ENCODE measurements around the gene MYO1H. TPM values are rescaled to one million over a fixed set of nuclear protein-coding genes. Genes with fewer than 3 reads are reported as not detected.

The MYO1H gene
- total and polyA plus RNA-seq, 2 experiments from 2014 or later, result not detected

- no peak overlapping the region for H3K4me3 Mint-ChIP-seq
- Histone ChIP-seq H3K27me3 (ENCODE audit: insufficient read depth) (no peaks in the 10 kb centered on the region), H3F3A (replicated peaks; ENCODE audit: low read depth) (no peaks in the 10 kb centered on the region), H3K4me1 (ENCODE audit: insufficient read depth) (no peaks in the 10 kb centered on the region), H4K20me1 (replicated peaks; ENCODE audit: insufficient read depth) (no peaks in the 10 kb centered on the region), H3K4me3 (no peak overlapping the region), H3K79me2 (replicated peaks; ENCODE audit: insufficient read depth) (no peaks in the 10 kb centered on the region), H3K9me2 (ENCODE audit: insufficient read depth) (peaks cover 11% of the 10 kb centered on the region), H3K36me3 (ENCODE audit: insufficient read depth) (no peaks in the 10 kb centered on the region), H3K4me2 (no peak overlapping the region), H3K27ac (ENCODE audit: low read depth) (no peak overlapping the region), H2AFZ (0 out of 2 replicates have a peak overlapping the region, but pooled peaks have one; percentile 69)
- TF ChIP-seq JUNB (IDR thresholded peaks at IDR 0.05; ENCODE audit: unreplicated experiment), result no peak
- TF ChIP-seq CTCF (conservative IDR thresholded peaks at IDR 0.05; ENCODE audit: low read depth in 2 of 2), result peak; percentile 71 to 73
- H3K27me3 Mint-ChIP-seq (ENCODE audit: insufficient read depth, low read depth, poor library complexity), result no peaks in the 10 kb centered on the region
- ATAC-seq, result peak; percentile 40; the same call in 1 of the 3 replicates
- no peak overlapping the region for H3K27ac Mint-ChIP-seq
- no peaks in the 10 kb centered on the region for H3K36me3 Mint-ChIP-seq (ENCODE audit: low read depth)
- no peaks in the 10 kb centered on the region for H3K4me1 Mint-ChIP-seq
- peak; percentile 64 for DNase-seq (ENCODE audit: low spot score)
- H3K9me3 Mint-ChIP-seq, result no peaks in the 10 kb centered on the region; the same call in 2 of the 3 replicates
Observed at GRCh38 chr12:109346920-109347319, 780 bp upstream of the MYO1H start.

DNA sequence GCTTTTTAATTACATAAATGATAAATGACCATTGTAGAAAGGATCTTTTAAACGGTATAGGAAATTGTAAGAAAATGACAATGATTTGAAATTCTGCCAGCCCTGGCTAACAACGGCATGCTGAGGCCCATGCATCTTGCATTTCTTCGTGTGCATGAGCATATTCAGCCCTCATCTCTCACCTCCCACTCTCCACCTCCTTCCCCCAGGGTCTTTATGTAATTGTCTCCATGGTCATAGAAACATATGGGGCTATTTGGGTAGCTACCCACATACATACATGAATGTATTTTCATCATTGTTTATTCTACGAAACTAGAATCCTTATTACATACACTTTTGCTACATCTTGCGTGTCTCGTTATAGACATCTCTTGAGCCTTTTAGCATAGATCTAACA is 4.5 kb downstream of the MYO1H start:
- H3K27me3 Mint-ChIP-seq (ENCODE audit: insufficient read depth, low read depth, poor library complexity), result no peaks in the 10 kb centered on the region
- Histone ChIP-seq H3K27me3 (ENCODE audit: insufficient read depth) (no peaks in the 10 kb centered on the region), H3K79me2 (replicated peaks; ENCODE audit: insufficient read depth) (no peaks in the 10 kb centered on the region), H4K20me1 (replicated peaks; ENCODE audit: insufficient read depth) (no peaks in the 10 kb centered on the region), H3K4me3 (no peak overlapping the region), H3F3A (replicated peaks; ENCODE audit: low read depth) (no peaks in the 10 kb centered on the region), H3K36me3 (ENCODE audit: insufficient read depth) (no peaks in the 10 kb centered on the region), H3K4me1 (ENCODE audit: insufficient read depth) (no peaks in the 10 kb centered on the region), H2AFZ (no peak overlapping the region), H3K4me2 (no peak overlapping the region), H3K27ac (ENCODE audit: low read depth) (no peak overlapping the region), H3K9me2 (ENCODE audit: insufficient read depth) (peaks cover 9% of the 10 kb centered on the region)
- no peak overlapping the region for H3K4me3 Mint-ChIP-seq
- no peaks in the 10 kb centered on the region for H3K36me3 Mint-ChIP-seq (ENCODE audit: low read depth)
- no peak for ATAC-seq
- no peak for DNase-seq (ENCODE audit: low spot score)
- H3K4me1 Mint-ChIP-seq, result peaks cover 2% of the 10 kb centered on the region; the same call in 1 of the 3 replicates
- H3K9me3 Mint-ChIP-seq, result no peaks in the 10 kb centered on the region
- H3K27ac Mint-ChIP-seq, result no peak overlapping the region
- TF ChIP-seq NANOG (IDR thresholded peaks at IDR 0.05; ENCODE audit: borderline replicate concordance) (no peak), JUNB (IDR thresholded peaks at IDR 0.05; ENCODE audit: unreplicated experiment) (no peak), ZNF114 (CRISPR knock-in tag; IDR thresholded peaks at IDR 0.05) (no peak), CREB1 (CRISPR knock-in tag; IDR thresholded peaks at IDR 0.05; ENCODE audit: low read depth) (no peak), CTCF (conservative IDR thresholded peaks at IDR 0.05; ENCODE audit: low read depth in 2 of 2) (no peak), ZNF462 (CRISPR knock-in tag; IDR thresholded peaks at IDR 0.05) (no peak), STAT1 (IDR thresholded peaks at IDR 0.05; ENCODE audit: unreplicated experiment) (no peak), ZNF331 (CRISPR knock-in tag; IDR thresholded peaks at IDR 0.05; ENCODE audit: low read depth) (no peak), POLR2AphosphoS5 (IDR thresholded peaks at IDR 0.05; ENCODE audit: low read depth) (no peak)
- TF ChIP-seq, protein P1, sequence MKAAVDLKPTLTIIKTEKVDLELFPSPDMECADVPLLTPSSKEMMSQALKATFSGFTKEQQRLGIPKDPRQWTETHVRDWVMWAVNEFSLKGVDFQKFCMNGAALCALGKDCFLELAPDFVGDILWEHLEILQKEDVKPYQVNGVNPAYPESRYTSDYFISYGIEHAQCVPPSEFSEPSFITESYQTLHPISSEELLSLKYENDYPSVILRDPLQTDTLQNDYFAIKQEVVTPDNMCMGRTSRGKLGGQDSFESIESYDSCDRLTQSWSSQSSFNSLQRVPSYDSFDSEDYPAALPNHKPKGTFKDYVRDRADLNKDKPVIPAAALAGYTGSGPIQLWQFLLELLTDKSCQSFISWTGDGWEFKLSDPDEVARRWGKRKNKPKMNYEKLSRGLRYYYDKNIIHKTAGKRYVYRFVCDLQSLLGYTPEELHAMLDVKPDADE (IDR thresholded peaks at IDR 0.05), result no peak

Measured in GM23338 (cell line).